K562 (cell line): ENCODE data around the gene COL11A2. TPM values are rescaled to one million over a fixed set of nuclear protein-coding genes. Genes with fewer than 3 reads are reported as not detected.

Experiments used
- CHD2 ChIP-seq: IDR thresholded peaks from 2 replicates; pipeline ENCODE4 v1.6.1; 2011; ENCODE audit warnings: low read depth, low read length
- DACH1 ChIP-seq: fragments of 450-650 bp; IDR thresholded peaks from 2 replicates; pipeline ENCODE4 v1.6.1; 2018; ENCODE audit not compliant: partially characterized antibody
- HSF4 ChIP-seq: fragments of 250-450 bp; sonication (Bioruptor Pico); IDR thresholded peaks from 2 replicates; pipeline ENCODE4 v2.1.2; 2022; ENCODE audit warnings: mild to moderate bottlenecking, moderate library complexity, borderline replicate concordance
- TCF3 ChIP-seq: sonication (generic); formaldehyde crosslinking; IDR thresholded peaks from 2 replicates; pipeline ENCODE4 v1.4.0; 2020; ENCODE audit warnings: mild to moderate bottlenecking, missing genetic modification reagents
- ZNF212 ChIP-seq: fragments of 450-650 bp; formaldehyde crosslinking; IDR thresholded peaks from 2 replicates; pipeline ENCODE4 v1.4.0; 2020; ENCODE audit warnings: mild to moderate bottlenecking
- ZNF551 ChIP-seq: fragments of 250-450 bp; sonication (Bioruptor Pico); IDR thresholded peaks from 2 replicates; pipeline ENCODE4 v1.5.0; 2021; ENCODE audit warnings: mild to moderate bottlenecking, moderate library complexity
- ZSCAN32 ChIP-seq: fragments of 450-650 bp; formaldehyde crosslinking; IDR thresholded peaks from 2 replicates; pipeline ENCODE4 v1.4.0; 2020; ENCODE audit warnings: mild to moderate bottlenecking, moderate library complexity
- polyA plus RNA-seq, 8 experiments: library from polyadenylated mRNA; depleted of rRNA in 4 of 8; stranded (reverse) in 5 of 8; unstranded in 3 of 8; fragments of >200 nt; fragmentation: Nextera tagmentation in 2 of 8; fragmentation: Illumina TruSeq in 1 of 8; extraction: Ambion mirVana in 2 of 8; extraction: Trizol in 1 of 8; gene quantifications; 2 replicates each; pipeline versions ENCODE4 v1.2.1 to v1.2.3, GENCODE V29; 2011 to 2014; ENCODE audit warnings: inconsistent platforms in 1 of 8, missing spikeins in 1 of 8
- total RNA-seq, 7 experiments: library from RNA; depleted of rRNA in 6 of 7; stranded (reverse); fragments of >200 nt in 6 of 7; fragmentation: Illumina TruSeq in 2 of 7; extraction: Trizol in 2 of 7; gene quantifications; 2 replicates each; pipeline versions ENCODE4 v1.2.1 to v1.2.3, GENCODE V29; 2011 to 2021; ENCODE audit warnings: low replicate concordance in 1 of 7
- TF ChIP-seq, protein P1 (sequence below): sonication (generic); formaldehyde crosslinking; IDR thresholded peaks from 2 replicates; pipeline ENCODE4 v1.8.1; 2023; ENCODE audit warnings: mild to moderate bottlenecking, missing genetic modification reagents
- TF ChIP-seq, protein P2 (sequence below): fragments of 250-450 bp; sonication (Bioruptor Pico); IDR thresholded peaks from 2 replicates; pipeline ENCODE4 v1.5.0; 2020; ENCODE audit warnings: mild to moderate bottlenecking, borderline replicate concordance
- TF ChIP-seq, protein P3 (sequence below): fragments of 450-650 bp; formaldehyde crosslinking; IDR thresholded peaks from 2 replicates; pipeline ENCODE4 v1.4.0; 2020; ENCODE audit warnings: mild to moderate bottlenecking, mixed read lengths
- TF ChIP-seq, protein P4 (sequence below): fragments of 250-450 bp; sonication (Bioruptor Pico); IDR thresholded peaks from 2 replicates; pipeline ENCODE4 v1.8.0; 2022; ENCODE audit warnings: inconsistent platforms
- TF ChIP-seq, protein P5 (sequence below): fragments of 450-650 bp; IDR thresholded peaks from 2 replicates; pipeline ENCODE4 v1.6.1; 2017; ENCODE audit warnings: mild to moderate bottlenecking, moderate library complexity
- TF ChIP-seq, protein P6 (sequence below): fragments of 250-450 bp; sonication (Bioruptor Pico); IDR thresholded peaks from 2 replicates; pipeline ENCODE4 v1.8.0; 2022; ENCODE audit warnings: inconsistent platforms, mild to moderate bottlenecking, moderate library complexity, borderline replicate concordance

COL11A2 gene
- total and polyA plus RNA-seq, 9 of the 15 experiments (the other 6 are each of a cell fraction or from before 2014, with no cell fraction given) = 0.04 to 0.35 (median 0.09) TPM; not detected in 1

DNA sequence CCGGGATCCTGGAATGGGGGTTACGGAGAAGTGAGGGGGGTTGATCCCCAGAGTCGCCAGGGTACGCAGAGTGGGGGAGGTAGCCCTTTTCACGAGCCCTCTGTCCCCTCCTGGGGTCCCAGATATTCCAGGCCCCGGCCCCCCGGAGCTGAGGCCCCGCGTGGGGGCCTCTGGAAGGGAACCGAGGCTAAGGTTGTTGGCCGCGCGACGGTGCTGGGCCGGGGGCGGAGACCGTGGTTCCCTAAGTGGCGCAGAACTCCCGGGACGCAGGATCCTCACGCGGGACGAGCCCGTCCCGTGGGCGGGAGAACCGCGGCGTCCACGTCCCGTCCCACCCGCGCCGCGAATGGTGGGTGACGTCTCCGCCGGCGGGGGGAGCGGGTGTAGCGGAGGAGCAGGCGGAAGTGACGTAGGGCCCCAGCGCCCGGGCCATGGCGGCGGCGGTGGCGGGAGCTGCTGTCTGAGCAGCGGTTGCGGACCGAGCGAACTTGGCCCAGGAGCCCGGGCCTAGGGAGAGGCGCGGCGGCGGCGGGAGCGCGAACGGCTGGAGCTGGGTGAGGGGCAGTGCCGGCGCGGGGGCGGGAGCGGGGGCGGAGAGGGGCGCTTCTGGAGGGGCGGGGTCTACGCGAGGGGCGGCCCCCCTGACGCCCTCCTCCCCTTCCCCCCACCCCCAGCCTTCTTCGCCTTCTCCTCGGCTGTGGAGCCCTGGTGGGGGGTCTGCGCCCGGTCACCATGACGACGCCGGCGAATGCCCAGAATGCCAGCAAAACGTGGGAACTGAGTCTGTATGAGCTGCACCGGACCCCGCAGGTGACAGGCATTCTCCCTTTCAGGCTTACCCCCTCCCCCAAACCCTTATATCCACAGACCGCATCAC lies 16.1 kb upstream of the COL11A2 start, which contains the start of gene RING1 (continued):
- TF ChIP-seq, protein P1, sequence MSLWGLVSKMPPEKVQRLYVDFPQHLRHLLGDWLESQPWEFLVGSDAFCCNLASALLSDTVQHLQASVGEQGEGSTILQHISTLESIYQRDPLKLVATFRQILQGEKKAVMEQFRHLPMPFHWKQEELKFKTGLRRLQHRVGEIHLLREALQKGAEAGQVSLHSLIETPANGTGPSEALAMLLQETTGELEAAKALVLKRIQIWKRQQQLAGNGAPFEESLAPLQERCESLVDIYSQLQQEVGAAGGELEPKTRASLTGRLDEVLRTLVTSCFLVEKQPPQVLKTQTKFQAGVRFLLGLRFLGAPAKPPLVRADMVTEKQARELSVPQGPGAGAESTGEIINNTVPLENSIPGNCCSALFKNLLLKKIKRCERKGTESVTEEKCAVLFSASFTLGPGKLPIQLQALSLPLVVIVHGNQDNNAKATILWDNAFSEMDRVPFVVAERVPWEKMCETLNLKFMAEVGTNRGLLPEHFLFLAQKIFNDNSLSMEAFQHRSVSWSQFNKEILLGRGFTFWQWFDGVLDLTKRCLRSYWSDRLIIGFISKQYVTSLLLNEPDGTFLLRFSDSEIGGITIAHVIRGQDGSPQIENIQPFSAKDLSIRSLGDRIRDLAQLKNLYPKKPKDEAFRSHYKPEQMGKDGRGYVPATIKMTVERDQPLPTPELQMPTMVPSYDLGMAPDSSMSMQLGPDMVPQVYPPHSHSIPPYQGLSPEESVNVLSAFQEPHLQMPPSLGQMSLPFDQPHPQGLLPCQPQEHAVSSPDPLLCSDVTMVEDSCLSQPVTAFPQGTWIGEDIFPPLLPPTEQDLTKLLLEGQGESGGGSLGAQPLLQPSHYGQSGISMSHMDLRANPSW = peak; percentile 94; the same call in 1 of the 2 replicates
- TF ChIP-seq, protein P2, sequence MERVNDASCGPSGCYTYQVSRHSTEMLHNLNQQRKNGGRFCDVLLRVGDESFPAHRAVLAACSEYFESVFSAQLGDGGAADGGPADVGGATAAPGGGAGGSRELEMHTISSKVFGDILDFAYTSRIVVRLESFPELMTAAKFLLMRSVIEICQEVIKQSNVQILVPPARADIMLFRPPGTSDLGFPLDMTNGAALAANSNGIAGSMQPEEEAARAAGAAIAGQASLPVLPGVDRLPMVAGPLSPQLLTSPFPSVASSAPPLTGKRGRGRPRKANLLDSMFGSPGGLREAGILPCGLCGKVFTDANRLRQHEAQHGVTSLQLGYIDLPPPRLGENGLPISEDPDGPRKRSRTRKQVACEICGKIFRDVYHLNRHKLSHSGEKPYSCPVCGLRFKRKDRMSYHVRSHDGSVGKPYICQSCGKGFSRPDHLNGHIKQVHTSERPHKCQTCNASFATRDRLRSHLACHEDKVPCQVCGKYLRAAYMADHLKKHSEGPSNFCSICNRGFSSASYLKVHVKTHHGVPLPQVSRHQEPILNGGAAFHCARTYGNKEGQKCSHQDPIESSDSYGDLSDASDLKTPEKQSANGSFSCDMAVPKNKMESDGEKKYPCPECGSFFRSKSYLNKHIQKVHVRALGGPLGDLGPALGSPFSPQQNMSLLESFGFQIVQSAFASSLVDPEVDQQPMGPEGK (CRISPR knock-in tag) = 0 out of 2 replicates have a peak, but pooled peaks have one; percentile 50
- TF ChIP-seq, protein P3, sequence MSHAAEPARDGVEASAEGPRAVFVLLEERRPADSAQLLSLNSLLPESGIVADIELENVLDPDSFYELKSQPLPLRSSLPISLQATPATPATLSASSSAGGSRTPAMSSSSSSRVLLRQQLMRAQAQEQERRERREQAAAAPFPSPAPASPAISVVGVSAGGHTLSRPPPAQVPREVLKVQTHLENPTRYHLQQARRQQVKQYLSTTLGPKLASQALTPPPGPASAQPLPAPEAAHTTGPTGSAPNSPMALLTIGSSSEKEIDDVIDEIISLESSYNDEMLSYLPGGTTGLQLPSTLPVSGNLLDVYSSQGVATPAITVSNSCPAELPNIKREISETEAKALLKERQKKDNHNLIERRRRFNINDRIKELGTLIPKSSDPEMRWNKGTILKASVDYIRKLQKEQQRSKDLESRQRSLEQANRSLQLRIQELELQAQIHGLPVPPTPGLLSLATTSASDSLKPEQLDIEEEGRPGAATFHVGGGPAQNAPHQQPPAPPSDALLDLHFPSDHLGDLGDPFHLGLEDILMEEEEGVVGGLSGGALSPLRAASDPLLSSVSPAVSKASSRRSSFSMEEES (CRISPR knock-in tag) = no peak
- TF ChIP-seq HSF4 (CRISPR knock-in tag) (no peak), ZNF551 (CRISPR knock-in tag) (no peak), DACH1 (no peak), TCF3 (CRISPR knock-in tag) (no peak; the same call in 1 of the 2 replicates), ZNF212 (CRISPR knock-in tag) (no peak), CHD2 (peak; percentile 65; the same call in 1 of the 2 replicates), ZSCAN32 (CRISPR knock-in tag) (no peak; the same call in 1 of the 2 replicates)
- TF ChIP-seq, protein P4, sequence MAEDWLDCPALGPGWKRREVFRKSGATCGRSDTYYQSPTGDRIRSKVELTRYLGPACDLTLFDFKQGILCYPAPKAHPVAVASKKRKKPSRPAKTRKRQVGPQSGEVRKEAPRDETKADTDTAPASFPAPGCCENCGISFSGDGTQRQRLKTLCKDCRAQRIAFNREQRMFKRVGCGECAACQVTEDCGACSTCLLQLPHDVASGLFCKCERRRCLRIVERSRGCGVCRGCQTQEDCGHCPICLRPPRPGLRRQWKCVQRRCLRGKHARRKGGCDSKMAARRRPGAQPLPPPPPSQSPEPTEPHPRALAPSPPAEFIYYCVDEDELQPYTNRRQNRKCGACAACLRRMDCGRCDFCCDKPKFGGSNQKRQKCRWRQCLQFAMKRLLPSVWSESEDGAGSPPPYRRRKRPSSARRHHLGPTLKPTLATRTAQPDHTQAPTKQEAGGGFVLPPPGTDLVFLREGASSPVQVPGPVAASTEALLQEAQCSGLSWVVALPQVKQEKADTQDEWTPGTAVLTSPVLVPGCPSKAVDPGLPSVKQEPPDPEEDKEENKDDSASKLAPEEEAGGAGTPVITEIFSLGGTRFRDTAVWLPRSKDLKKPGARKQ (CRISPR knock-in tag) = no peak
- TF ChIP-seq, protein P5, sequence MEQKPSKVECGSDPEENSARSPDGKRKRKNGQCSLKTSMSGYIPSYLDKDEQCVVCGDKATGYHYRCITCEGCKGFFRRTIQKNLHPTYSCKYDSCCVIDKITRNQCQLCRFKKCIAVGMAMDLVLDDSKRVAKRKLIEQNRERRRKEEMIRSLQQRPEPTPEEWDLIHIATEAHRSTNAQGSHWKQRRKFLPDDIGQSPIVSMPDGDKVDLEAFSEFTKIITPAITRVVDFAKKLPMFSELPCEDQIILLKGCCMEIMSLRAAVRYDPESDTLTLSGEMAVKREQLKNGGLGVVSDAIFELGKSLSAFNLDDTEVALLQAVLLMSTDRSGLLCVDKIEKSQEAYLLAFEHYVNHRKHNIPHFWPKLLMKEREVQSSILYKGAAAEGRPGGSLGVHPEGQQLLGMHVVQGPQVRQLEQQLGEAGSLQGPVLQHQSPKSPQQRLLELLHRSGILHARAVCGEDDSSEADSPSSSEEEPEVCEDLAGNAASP = no peak
- TF ChIP-seq, protein P6, sequence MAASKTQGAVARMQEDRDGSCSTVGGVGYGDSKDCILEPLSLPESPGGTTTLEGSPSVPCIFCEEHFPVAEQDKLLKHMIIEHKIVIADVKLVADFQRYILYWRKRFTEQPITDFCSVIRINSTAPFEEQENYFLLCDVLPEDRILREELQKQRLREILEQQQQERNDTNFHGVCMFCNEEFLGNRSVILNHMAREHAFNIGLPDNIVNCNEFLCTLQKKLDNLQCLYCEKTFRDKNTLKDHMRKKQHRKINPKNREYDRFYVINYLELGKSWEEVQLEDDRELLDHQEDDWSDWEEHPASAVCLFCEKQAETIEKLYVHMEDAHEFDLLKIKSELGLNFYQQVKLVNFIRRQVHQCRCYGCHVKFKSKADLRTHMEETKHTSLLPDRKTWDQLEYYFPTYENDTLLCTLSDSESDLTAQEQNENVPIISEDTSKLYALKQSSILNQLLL (CRISPR knock-in tag) = no peak
